GM12801 (cell line): ENCODE results near the gene PLCG2.

ENCODE experiments used
- CTCF ChIP-seq: IDR thresholded peaks from one replicate; pipeline ENCODE4 v1.5.1; 2011; ENCODE audit warnings: control low read depth; ENCODE audit not compliant: insufficient read length; ENCODE audit errors: extremely low read depth

Gene PLCG2

GRCh38 chr16:81879625-81880024, 100.5 kb downstream of the PLCG2 start:
- no peak for TF ChIP-seq CTCF

- no peak for TF ChIP-seq CTCF
Observed at GRCh38 chr16:81880816-81881215, 101.7 kb downstream of the PLCG2 start.

DNA sequence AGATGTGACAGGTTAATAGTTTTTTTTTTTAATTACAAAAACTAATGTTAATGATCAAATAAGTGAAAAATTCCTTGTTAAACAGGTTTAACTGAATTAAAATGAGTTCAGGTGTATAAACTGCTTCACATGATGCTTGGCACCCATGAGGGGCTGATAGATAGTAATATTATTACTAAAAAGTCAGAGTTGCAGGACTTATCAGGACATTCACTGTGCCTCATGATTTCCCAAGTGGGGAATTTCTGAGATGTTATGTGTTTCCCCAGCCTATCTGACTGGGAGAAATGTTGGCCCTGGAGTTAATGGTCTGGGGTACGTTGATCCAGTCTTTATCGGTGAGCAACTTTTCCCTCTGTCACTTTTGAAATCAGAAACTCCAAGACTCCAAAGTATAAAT, 102.1 kb downstream of the PLCG2 start:
- no peak for TF ChIP-seq CTCF

- no peak for TF ChIP-seq CTCF
Observed at GRCh38 chr16:81882559-81882958, 103.5 kb downstream of the PLCG2 start.

DNA sequence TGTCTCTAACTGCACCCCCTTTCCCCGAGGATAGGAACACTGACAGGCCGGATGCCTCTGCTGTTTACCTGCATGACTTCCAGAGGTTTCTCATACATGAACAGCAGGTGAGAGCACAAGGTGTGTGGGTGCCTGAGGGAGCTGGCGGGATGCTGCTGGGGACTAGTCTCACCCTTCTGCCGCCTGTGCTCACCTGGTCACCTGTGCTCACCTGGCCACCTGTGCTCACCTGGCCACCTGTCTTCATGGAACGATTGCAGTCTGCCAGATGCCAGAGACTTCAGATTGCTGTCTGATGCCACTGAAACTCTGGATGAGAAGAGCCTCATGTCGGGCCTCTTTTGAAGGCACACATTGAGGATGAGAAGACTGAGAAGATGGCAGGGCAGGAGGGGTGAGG, 104.1 kb downstream of the PLCG2 start:
- TF ChIP-seq CTCF = no peak

GRCh38 chr16:81885976-81886586, 107.0 kb downstream of the PLCG2 start:
- TF ChIP-seq CTCF = no peak

- TF ChIP-seq CTCF = no peak
Observed at GRCh38 chr16:81888520-81889394, 109.7 kb downstream of the PLCG2 start.
